A549 (cell line): ENCODE data around the gene RBMXL2. TPM values are rescaled to one million over a fixed set of nuclear protein-coding genes. Genes with fewer than 3 reads are reported as not detected.

Experiments
- ATAC-seq, 2 experiments: fragments of 200-7000 bp in 1 of 2; fragments of >200 bp in 1 of 2; cut with Nextera tagmentation in 1 of 2; cut with Tn5 transposase in 1 of 2; 3 replicates each; pipeline versions ENCODE4 v1.8.0 to v1.9.1; 2018 to 2020; ENCODE audit warnings: mild to moderate bottlenecking in 1 of 2, moderate library complexity in 1 of 2
- CTCF ChIA-PET: fragments of 300-600 bp; sonication (Branson Sonifier 250); formaldehyde crosslinking; extraction: SDS; loops from one replicate; lab custom pipeline; 2021; ENCODE audit warnings: antibody characterized with exemption, inconsistent platforms; lab: Yijun Ruan, JAX
- POLR2A ChIA-PET: fragments of 350-600 bp; formaldehyde crosslinking; extraction: SDS; loops from one replicate; lab custom pipeline; 2021; ENCODE audit warnings: antibody characterized with exemption, inconsistent platforms; lab: Yijun Ruan, JAX
- DNase-seq, 2 experiments: peaks; one replicate each; pipeline versions ENCODE4 v3.0.0 to v3.0.0-alpha.2; 2011 to 2016; ENCODE audit warnings: low read depth in 1 of 2, low spot score in 1 of 2
- FAIRE-seq: peaks from 2 replicates; lab custom pipeline; 2011; peaks lifted over from hg19 to GRCh38; lab: Jason Lieb, UNC
- H3K27ac ChIP-seq, 2 experiments: fragments of >200 bp; sonication (Bioruptor Twin); formaldehyde crosslinking; 3 replicates each; pipeline ENCODE4 v1.5.1; 2016 to 2017
- H3K4me1 ChIP-seq: fragments of >200 bp; sonication (Bioruptor Twin); formaldehyde crosslinking; 3 replicates; pipeline ENCODE4 v1.6.1; 2016
- H3K4me2 ChIP-seq: fragments of >200 bp; sonication (Bioruptor Twin); formaldehyde crosslinking; 3 replicates; pipeline ENCODE4 v1.6.1; 2016
- H3K4me3 ChIP-seq: fragments of >200 bp; sonication (Bioruptor Twin); formaldehyde crosslinking; 3 replicates; pipeline ENCODE4 v1.5.1; 2016
- H3K9me3 ChIP-seq: fragments of >200 bp; sonication (Bioruptor Twin); formaldehyde crosslinking; 3 replicates; pipeline ENCODE4 v1.6.1; 2016
- BCL3 ChIP-seq: fragments of >200 bp; sonication (Bioruptor Twin); formaldehyde crosslinking; IDR thresholded peaks from 3 replicates; pipeline ENCODE4 v1.6.1; 2016
- CBX8 ChIP-seq: fragments of 200-600 bp; sonication (generic); IDR thresholded peaks from 2 replicates; pipeline ENCODE4 v1.6.1; 2016
- CHD4 ChIP-seq: fragments of 200-600 bp; sonication (generic); IDR thresholded peaks from 2 replicates; pipeline ENCODE4 v1.6.1; 2016; ENCODE audit warnings: antibody characterized with exemption, mild to moderate bottlenecking, borderline replicate concordance
- EHMT2 ChIP-seq: fragments of 200-600 bp; sonication (generic); IDR thresholded peaks from 2 replicates; pipeline ENCODE4 v1.6.1; 2016; ENCODE audit warnings: antibody characterized with exemption, low read depth, mild to moderate bottlenecking, moderate library complexity
- ESRRA ChIP-seq: fragments of 150-350 bp; IDR thresholded peaks from 2 replicates; pipeline ENCODE4 v1.6.1; 2014; ENCODE audit warnings: mild to moderate bottlenecking, low read length, borderline replicate concordance
- HDAC2 ChIP-seq: fragments of 200-600 bp; sonication (generic); IDR thresholded peaks from 2 replicates; pipeline ENCODE4 v1.6.1; 2016
- HEYL ChIP-seq: fragments of 250-450 bp; sonication (Bioruptor Pico); IDR thresholded peaks from 2 replicates; pipeline ENCODE4 v1.8.0; 2021; ENCODE audit warnings: mild to moderate bottlenecking, moderate library complexity
- HMGXB4 ChIP-seq: fragments of 250-450 bp; sonication (Bioruptor Pico); IDR thresholded peaks from 2 replicates; pipeline ENCODE4 v1.5.0; 2021; ENCODE audit warnings: mild to moderate bottlenecking, moderate library complexity, borderline replicate concordance
- HOXA7 ChIP-seq: fragments of 250-450 bp; sonication (Bioruptor Pico); IDR thresholded peaks from 2 replicates; pipeline ENCODE4 v1.5.0; 2020; ENCODE audit warnings: mild to moderate bottlenecking, moderate library complexity
- HOXB13 ChIP-seq: fragments of 250-450 bp; sonication (Bioruptor Pico); IDR thresholded peaks from 2 replicates; pipeline ENCODE4 v1.5.0; 2020; ENCODE audit warnings: low read depth, mild to moderate bottlenecking, moderate library complexity
- JUNB ChIP-seq: fragments of >200 bp; sonication (Bioruptor Twin); formaldehyde crosslinking; IDR thresholded peaks from 2 replicates; pipeline ENCODE4 v1.6.1; 2016
- MAX ChIP-seq: IDR thresholded peaks from 2 replicates; pipeline ENCODE4 v1.6.1; 2012
- MYC ChIP-seq: IDR thresholded peaks from 2 replicates; pipeline ENCODE4 v1.6.1; 2012; ENCODE audit warnings: mild to moderate bottlenecking, inconsistent platforms, low read length, improper control_type of control experiment, borderline replicate concordance
- NFE2L2 ChIP-seq: fragments of 150-350 bp; conservative IDR thresholded peaks from 2 replicates; pipeline ENCODE4 v1.6.1; 2014; ENCODE audit warnings: low read length
- NPAS2 ChIP-seq: fragments of 250-450 bp; sonication (Bioruptor Pico); IDR thresholded peaks from 2 replicates; pipeline ENCODE4 v1.8.0; 2022; ENCODE audit warnings: mild to moderate bottlenecking, moderate library complexity, borderline replicate concordance
- POLR2A ChIP-seq: IDR thresholded peaks from 2 replicates; pipeline ENCODE4 v1.6.1; 2012; ENCODE audit warnings: mild to moderate bottlenecking, low read length
- RAD21 ChIP-seq, 2 experiments: fragments of >200 bp in 1 of 2; sonication (Bioruptor Twin) in 1 of 2; formaldehyde crosslinking in 1 of 2; IDR thresholded peaks in 1 of 2; conservative IDR thresholded peaks in 1 of 2; 2 replicates in 1 of 2; 3 replicates in 1 of 2; pipeline ENCODE4 v1.6.1; 2012 to 2018; ENCODE audit warnings: inconsistent platforms in 1 of 2
- RCOR1 ChIP-seq: fragments of 150-350 bp; IDR thresholded peaks from 2 replicates; pipeline ENCODE4 v1.6.1; 2014; ENCODE audit warnings: antibody characterized with exemption, low read length, low read depth
- SREBF2 ChIP-seq: fragments of 450-650 bp; IDR thresholded peaks from 2 replicates; pipeline ENCODE4 v1.6.1; 2014; ENCODE audit warnings: mild to moderate bottlenecking, moderate library complexity
- USF2 ChIP-seq: fragments of 450-650 bp; IDR thresholded peaks from 2 replicates; pipeline ENCODE4 v1.6.1; 2014; ENCODE audit warnings: antibody characterized with exemption
- ZSCAN20 ChIP-seq: fragments of 250-450 bp; sonication (Bioruptor Pico); IDR thresholded peaks from 2 replicates; pipeline ENCODE4 v1.8.0; 2022; ENCODE audit warnings: mild to moderate bottlenecking, moderate library complexity
- WGBS: methylation state at CpG from one replicate; pipeline ENCODE4 v1.1.6; 2017; ENCODE audit errors: missing lambda C conversion rate; 5-methylcytosine and 5-hydroxymethylcytosine counted together
- polyA plus RNA-seq, 4 experiments: library from polyadenylated mRNA; depleted of rRNA in 3 of 4; stranded (reverse); fragments of >200 nt; fragmentation: RNase III in 1 of 4; extraction: RNeasy Plus Mini Kit Qiagen cat#74134 plus additional on column Dnase treatment in 1 of 4; gene quantifications; 2 replicates in 3 of 4; 3 replicates in 1 of 4; pipeline ENCODE4 v1.2.3, GENCODE V29; 2011 to 2017
- TF ChIP-seq, protein P1 (sequence below): fragments of >200 bp; sonication (Bioruptor Twin); formaldehyde crosslinking; IDR thresholded peaks from 2 replicates; pipeline ENCODE4 v1.6.1; 2016
- TF ChIP-seq, protein P2 (sequence below): fragments of 250-450 bp; sonication (Bioruptor Pico); IDR thresholded peaks from 2 replicates; pipeline ENCODE4 v1.5.0; 2020; ENCODE audit warnings: low read depth, mild to moderate bottlenecking, moderate library complexity
- TF ChIP-seq, protein P3 (sequence below): fragments of 150-350 bp; IDR thresholded peaks from 2 replicates; pipeline ENCODE4 v1.6.1; 2014; ENCODE audit warnings: low read depth, mild to moderate bottlenecking, low read length

Gene RBMXL2
- polyA plus RNA-seq, 2 of the 4 experiments (the other 2 are of a cell fraction), result not detected

- Histone ChIP-seq H3K4me3 (no peak overlapping the region), H3K9me3 (no peaks in the 10 kb centered on the region), H3K4me2 (no peak overlapping the region), H3K4me1 (no peaks in the 10 kb centered on the region), H3K27ac (no peak overlapping the region)
- DNase-seq (no peak), ATAC-seq (no peak), FAIRE-seq (no peak)
- WGBS, result 36% methylated on average over 2 of the region's 2 CpGs
- ChIA-PET POLR2A (interaction anchor here (0.5 kb wide), 1 partner anchor 90 kb away, joined by 3 read pairs; no protein-coding TSS in a partner anchor), CTCF (no interaction called here)
- TF ChIP-seq, protein P1, sequence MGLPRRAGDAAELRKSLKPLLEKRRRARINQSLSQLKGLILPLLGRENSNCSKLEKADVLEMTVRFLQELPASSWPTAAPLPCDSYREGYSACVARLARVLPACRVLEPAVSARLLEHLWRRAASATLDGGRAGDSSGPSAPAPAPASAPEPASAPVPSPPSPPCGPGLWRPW, result no peak
- TF ChIP-seq HEYL (CRISPR knock-in tag) (no peak), JUNB (no peak), USF2 (no peak), RCOR1 (no peak), EHMT2 (no peak), CBX8 (no peak), SREBF2 (no peak), MAX (no peak), HDAC2 (no peak), ZSCAN20 (CRISPR knock-in tag) (no peak), POLR2A (no peak)
- TF ChIP-seq, protein P2, sequence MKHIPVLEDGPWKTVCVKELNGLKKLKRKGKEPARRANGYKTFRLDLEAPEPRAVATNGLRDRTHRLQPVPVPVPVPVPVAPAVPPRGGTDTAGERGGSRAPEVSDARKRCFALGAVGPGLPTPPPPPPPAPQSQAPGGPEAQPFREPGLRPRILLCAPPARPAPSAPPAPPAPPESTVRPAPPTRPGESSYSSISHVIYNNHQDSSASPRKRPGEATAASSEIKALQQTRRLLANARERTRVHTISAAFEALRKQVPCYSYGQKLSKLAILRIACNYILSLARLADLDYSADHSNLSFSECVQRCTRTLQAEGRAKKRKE (CRISPR knock-in tag), result no peak
Measured at GRCh38 chr11:7062534-7062933, 26.3 kb upstream of the RBMXL2 start.

- Histone ChIP-seq H3K4me2 (no peak overlapping the region), H3K4me1 (no peaks in the 10 kb centered on the region), H3K9me3 (no peaks in the 10 kb centered on the region), H3K27ac (no peak overlapping the region), H3K4me3 (no peak overlapping the region)
- no peak for DNase-seq
- ChIA-PET CTCF (interaction anchor here (0.6 kb wide), 1 partner anchor 622 kb away, joined by 6 read pairs; no protein-coding TSS in a partner anchor), POLR2A (no interaction called here)
- FAIRE-seq, result no peak
- ATAC-seq, result no peak
- WGBS, result 8% methylated on average over 4 of the region's 4 CpGs
- TF ChIP-seq BCL3 (no peak), HMGXB4 (CRISPR knock-in tag) (no peak), CHD4 (no peak), HOXA7 (CRISPR knock-in tag) (no peak), MYC (no peak), ESRRA (no peak), NFE2L2 (no peak), NPAS2 (no peak), HOXB13 (CRISPR knock-in tag) (no peak), RAD21 (conservative IDR thresholded peaks at IDR 0.05 in 1 of 2, IDR thresholded peaks at IDR 0.05 in 1 of 2) (no peak)
- TF ChIP-seq, protein P3, sequence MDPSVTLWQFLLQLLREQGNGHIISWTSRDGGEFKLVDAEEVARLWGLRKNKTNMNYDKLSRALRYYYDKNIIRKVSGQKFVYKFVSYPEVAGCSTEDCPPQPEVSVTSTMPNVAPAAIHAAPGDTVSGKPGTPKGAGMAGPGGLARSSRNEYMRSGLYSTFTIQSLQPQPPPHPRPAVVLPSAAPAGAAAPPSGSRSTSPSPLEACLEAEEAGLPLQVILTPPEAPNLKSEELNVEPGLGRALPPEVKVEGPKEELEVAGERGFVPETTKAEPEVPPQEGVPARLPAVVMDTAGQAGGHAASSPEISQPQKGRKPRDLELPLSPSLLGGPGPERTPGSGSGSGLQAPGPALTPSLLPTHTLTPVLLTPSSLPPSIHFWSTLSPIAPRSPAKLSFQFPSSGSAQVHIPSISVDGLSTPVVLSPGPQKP, result no peak
Measured at GRCh38 chr11:7072401-7073028, 16.3 kb upstream of the RBMXL2 start.
